GM19467 (cell line): ENCODE results near the gene LINGO4.

ENCODE experiments used
- ATAC-seq: cut with Tn5 transposase; IDR thresholded peaks from one replicate; pipeline ENCODE4 v1.9.1; 2021; ENCODE audit warnings: mild to moderate bottlenecking, moderate library complexity; ENCODE audit not compliant: unreplicated experiment

The LINGO4 gene

DNA sequence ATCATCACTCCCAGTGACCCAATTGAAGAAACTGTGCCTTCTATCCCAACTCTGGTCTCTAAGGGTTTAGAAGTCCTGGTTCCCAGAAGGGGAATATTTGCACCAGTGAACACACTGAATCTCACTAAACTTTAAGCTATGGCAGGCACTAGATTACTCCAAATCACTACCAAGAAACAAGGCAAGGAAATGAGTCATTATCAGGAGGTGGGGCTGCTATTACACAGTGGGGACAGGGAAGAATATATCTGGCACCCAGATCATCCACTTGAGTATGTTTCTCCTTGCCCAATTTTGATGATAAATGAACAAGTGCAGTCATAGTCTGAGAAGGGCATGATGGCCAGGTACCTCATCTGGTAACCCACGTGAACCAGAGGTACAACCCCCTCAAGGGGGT is 48.9 kb downstream of the LINGO4 start:
- ATAC-seq, result no peak
